Activated gamma-delta T cell (primary cell): ENCODE data around the gene CNPPD1.

Source experiments
- DNase-seq: peaks from one replicate; lab custom pipeline; 2025; lab: John Stamatoyannopoulos, UW

CNPPD1 gene

GRCh38 chr2:219160186-219161017 is 16.3 kb downstream of the CNPPD1 start, which contains the start of gene NHEJ1:
TSS of gene NHEJ1 (minus strand) at chr2:219160815. CDS start at chr2:219158362, 2,453 bp downstream.
- DNase-seq, result peak; percentile 87

GRCh38 chr2:219159771-219160185 is 16.9 kb downstream of the CNPPD1 start:
- no peak for DNase-seq

- DNase-seq, result no peak
Measured at GRCh38 chr2:219158586-219158985, 18.1 kb downstream of the CNPPD1 start.

GRCh38 chr2:219158025-219158424 is 18.7 kb downstream of the CNPPD1 start:
- DNase-seq, result no peak

- no peak for DNase-seq
Measured at GRCh38 chr2:219157396-219157795, 19.3 kb downstream of the CNPPD1 start.

- no peak for DNase-seq
Measured at GRCh38 chr2:219155054-219155644, 21.6 kb downstream of the CNPPD1 start.

- no peak for DNase-seq
Measured at GRCh38 chr2:219149667-219150066, 27.1 kb downstream of the CNPPD1 start.

GRCh38 chr2:219142329-219142728 is 34.4 kb downstream of the CNPPD1 start:
- DNase-seq, result no peak

- no peak for DNase-seq
Measured at GRCh38 chr2:219140722-219141121, 36.0 kb downstream of the CNPPD1 start.

- DNase-seq, result no peak
Measured at GRCh38 chr2:219133976-219134375, 42.7 kb downstream of the CNPPD1 start.

- no peak for DNase-seq
Measured at GRCh38 chr2:219131744-219132143, 45.0 kb downstream of the CNPPD1 start.

- no peak for DNase-seq
Measured at GRCh38 chr2:219131327-219131726, 45.4 kb downstream of the CNPPD1 start.

GRCh38 chr2:219129589-219129988 is 47.1 kb downstream of the CNPPD1 start:
- no peak for DNase-seq

GRCh38 chr2:219128396-219128795 is 48.3 kb downstream of the CNPPD1 start:
- no peak for DNase-seq

GRCh38 chr2:219127037-219127635 is 49.6 kb downstream of the CNPPD1 start:
- no peak for DNase-seq

GRCh38 chr2:219126555-219126954 is 50.2 kb downstream of the CNPPD1 start:
- no peak for DNase-seq

- DNase-seq, result no peak
Measured at GRCh38 chr2:219125886-219126270, 50.8 kb downstream of the CNPPD1 start.

- DNase-seq, result no peak
Measured at GRCh38 chr2:219125225-219125885, 51.4 kb downstream of the CNPPD1 start.

- DNase-seq, result no peak
Measured at GRCh38 chr2:219124381-219125110, 52.2 kb downstream of the CNPPD1 start.

- no peak for DNase-seq
Measured at GRCh38 chr2:219123356-219124135, 53.2 kb downstream of the CNPPD1 start.
